ENCODE measurements around the gene SMG6.
A peak's percentile ranks its signal among the peaks of the same experiment; 100 is the strongest.

Gene SMG6

DNA sequence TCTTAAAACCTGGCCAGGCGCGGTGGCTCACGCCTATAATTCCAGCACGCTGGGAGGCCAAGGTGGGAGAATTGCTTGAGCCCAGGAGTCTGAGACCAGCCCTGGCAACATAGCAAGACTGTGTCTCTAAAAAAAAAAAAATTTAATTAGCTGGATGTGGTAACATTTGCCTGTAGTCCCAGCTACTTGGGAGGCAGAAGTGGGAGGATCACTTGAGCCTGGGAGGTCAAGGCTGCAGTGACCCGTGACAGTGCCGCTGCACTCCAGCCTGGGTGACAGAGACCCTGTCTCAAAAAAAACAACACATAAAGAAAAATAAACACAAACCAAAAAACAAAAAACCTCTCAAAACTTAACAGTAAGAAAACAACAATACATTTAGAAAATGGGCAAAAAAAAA is 106.3 kb downstream of the SMG6 start:
- DNase-seq: no peak

DNA sequence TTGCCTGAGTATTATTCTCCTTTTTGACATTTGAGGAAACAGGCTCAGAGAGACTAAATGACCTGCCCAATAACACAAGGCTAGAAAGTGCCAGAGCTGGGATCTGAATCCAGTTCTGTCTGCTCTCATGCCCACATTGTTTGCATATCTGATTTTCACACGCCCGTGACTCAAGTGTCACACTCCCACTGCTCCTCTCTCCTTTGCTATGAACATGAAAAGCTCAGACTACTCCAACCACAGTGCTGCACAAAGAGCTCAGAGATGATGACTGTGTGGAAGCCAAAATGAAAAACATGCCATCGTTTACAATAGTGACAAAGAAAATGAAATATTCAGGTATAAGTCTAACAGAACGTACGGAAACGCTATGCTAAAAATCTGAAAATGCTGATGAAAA is 107.9 kb downstream of the SMG6 start:
- no peak for DNase-seq

DNA sequence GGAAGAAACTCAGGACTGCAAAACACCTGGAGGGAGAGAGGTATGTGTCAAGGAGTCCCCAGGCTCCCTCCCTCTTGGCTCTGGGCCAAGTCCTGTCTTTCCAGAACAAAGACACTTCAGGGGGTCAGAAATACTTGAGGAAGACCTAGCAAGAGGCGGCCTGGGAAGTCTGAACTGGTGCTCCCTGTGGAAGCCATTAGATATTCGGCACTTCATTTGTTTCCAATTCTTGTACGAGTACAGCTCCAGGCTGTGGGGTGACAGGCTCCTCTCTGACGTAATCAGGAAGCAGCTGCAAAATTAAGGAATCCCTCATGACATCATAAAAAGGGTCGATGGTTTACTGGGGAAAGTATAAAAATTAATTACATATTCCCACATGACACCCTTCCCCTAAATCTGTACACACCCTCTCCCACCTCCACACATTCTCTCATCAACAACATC is 108.7 kb downstream of the SMG6 start:
- DNase-seq: no peak

DNA sequence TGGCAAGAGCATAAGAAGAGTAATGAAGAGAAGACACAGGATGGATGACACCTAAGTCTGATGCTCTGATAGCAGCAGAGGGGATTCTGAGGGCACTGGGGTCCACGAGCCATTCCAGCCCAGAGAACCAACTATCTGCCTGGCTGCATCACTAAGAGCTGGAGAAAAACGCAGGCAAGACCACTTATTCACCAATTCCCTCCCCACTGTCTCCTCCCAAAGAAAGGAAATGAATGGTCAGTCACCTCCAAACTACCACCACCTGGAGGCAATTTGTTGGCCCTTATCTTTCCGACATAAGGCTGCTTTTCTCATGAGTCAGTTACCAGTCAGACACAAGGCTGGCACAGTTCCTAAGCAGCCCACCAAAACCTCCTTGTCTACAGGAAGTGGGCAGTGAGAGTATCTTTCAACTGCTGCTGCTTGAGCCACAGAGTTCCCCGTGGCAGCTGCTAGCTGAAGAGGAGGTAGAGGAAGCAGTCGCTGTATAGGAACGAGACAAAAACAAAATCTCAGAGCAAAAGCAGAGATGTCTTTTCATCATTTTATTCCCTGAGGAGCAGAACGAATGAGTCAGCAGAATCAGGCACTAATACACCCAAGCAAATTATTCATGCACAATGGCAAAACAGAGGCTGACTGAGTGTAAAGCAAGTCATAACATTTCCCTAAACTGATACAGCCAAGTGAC is 111.1 kb downstream of the SMG6 start:
- DNase-seq: no peak

DNA sequence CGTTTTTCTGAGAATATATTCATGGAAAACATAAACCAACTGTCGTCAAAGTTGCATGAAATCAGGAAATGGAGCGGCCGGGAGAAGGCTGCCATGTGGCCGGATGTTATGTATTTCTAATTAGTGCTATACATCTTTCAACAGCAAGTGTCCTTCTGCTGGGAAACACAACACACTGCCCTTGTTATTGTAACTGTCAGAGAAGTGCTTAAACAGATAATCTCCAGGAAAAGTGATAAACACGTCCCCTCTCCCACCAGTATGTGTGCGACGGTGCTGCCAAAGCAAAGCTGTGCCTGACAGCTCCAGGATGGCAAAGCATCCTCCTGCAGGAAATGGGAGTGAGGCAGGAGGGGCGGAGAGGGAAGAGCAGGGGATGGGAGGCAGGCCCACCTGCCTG is 111.8 kb downstream of the SMG6 start:
- DNase-seq: no peak

DNA sequence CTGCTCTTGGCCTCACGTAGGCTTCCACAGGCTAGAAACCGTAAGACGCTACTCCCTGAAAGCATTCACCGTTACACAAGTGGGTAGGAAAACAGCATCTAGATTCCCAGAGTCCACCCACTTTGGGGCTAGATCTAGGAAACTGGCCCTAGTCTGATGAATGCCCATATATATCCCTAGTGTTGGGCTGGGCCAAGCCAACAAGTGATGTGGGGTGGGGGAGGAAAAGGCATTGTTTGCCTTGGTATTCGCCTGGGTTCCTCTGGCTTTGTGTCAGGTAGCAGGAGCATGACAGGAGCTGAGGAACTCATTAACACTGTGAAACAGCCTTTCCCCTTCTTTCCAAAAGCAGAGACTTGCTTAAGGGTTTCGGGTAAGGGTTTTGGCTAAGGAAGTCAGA is 112.4 kb downstream of the SMG6 start:
- no peak for DNase-seq

DNA sequence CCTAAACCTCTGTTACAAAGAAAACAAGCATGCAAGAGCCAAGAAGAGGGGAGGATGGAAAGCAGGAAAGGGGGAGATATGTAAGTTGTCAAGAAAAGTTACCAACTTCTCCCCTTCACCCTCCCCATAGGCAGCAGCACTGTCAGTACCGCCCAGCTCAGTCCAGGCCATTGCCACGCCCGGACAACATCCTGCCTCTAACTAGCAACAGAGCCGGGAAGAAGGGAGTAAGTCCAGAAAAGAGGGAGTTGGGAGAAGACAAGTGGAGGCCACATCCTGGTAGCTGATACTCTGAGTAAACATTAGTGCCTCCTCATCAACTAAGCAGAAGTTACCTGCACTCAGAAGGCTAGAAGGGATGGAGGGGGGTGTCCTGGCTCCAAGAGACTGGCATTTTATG is 113.6 kb downstream of the SMG6 start:
- DNase-seq: no peak

DNA sequence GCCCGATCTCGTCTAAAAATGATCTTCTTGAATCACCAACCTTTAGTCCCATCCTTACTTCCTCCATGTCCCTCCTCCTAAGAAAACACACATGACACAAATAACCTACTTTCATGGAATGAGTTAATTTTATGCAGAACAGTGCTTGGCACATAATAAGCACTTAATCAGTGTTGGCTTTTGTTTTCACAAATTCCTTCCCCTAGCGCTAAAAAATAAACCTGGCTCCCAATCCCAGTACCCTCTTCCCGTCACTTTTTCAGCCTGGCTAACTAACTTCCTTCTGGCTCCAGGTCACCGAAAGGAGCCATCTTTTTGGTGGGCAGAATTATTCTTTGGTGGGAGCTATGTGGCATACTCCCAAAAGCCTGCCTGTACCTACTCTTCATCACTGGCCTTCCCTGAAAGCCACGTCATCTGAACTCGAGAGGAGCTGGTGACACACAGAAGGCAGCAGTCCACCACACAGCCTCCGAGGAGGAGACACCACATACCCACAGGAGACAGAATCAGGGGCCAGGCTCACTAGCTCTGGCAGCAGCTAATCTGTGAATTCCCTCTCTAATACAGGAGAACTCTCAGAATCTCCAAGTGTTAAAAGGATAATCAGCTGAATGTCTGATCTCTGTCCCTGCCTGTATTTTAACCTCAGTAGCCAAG is 114.5 kb downstream of the SMG6 start:
- DNase-seq: no peak

DNA sequence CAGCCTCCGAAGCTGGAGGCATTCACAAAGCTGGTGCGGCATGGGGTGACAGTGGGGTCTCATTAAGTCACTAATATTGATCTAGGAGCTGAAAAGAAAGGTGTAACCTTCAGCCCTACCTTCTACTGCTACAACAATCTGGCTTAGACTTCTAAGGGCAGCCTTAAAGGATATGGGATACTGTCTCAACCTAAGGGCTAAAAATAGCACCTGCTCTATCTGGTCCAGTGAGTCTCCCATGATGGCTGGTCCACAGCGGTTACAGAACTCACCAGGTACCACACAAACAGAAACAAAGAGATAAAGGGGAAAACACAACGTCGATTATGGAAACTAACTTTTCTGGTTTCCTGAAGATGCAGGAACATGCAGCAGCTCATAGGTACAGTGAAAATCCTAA is 115.8 kb downstream of the SMG6 start:
- no peak for DNase-seq

DNA sequence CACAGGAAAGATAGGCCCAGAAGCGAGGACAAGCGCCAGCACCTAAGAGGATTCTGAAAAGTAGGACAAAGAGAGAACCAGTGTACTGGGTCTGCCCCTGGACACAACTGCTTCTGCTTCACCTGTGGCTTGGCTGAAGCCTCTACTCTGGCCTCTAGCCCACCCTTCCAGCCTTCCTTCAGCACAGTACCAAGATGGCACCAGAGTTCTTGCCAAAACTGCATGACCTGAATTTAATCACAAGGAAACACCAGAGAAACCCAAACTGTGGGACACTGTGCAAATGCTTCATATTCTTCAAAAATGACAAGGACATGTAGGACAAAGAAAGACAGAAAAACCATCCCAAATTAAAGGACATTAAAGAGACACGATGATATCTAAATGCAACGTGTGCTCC is 116.6 kb downstream of the SMG6 start:
- no peak for DNase-seq

DNA sequence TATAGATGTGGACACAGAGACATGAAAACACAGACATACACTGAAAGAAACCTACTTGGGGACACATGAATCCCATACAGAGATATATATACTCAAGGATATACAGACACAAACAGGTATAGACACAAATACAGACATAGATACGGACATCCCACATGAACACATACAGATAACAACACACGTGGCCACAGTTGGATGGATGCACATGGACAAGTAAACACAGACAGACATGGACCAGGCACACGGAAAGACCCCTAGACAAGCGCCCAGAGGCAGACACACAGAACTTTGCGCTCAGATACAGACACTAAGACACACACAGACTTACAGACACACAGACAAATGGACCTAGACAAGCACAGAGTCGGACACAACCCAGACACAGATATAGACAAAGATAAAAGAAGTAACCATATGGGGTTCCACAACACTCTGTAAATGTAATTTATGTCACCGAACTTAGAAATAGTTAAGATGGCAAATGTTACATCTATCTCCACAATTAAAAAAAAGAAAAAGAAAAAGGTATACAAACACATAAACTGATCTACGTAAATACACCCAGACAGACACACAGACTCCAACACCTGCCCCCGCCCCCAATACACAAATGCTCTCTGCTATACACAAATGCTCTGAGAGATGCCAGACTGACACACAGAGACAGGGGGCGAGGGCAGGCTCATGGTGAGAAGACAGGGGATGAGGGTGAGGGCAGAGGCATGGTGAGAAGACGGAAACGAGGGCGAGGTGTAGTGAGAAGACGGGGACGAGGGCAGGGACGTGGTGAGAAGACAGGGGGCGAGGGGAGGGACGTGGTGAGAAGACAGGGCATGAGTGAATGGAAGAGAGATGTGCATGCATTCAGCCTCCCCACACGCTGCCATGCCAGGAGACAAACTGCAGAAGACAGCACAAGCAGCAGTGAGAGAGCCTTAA is 118.3 kb downstream of the SMG6 start:
- DNase-seq: no peak

DNA sequence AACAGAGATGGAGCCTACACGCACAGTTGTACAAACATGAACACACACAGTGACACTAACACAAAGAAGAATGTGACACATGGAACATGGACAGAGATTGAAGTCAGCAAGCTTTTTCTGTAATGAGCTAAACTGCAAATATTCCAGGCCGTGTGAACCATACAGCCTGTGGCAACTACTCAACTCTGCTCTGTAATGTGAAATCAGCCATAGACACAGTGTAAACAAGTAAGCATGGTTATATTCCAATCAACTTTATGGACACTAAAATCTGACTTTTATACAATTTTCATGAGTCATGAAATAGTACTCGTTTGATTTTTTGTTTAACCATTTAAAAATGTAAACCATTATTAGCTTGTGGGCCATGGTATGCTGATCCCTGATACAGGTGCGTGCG is 120.2 kb downstream of the SMG6 start:
- DNase-seq: no peak

DNA sequence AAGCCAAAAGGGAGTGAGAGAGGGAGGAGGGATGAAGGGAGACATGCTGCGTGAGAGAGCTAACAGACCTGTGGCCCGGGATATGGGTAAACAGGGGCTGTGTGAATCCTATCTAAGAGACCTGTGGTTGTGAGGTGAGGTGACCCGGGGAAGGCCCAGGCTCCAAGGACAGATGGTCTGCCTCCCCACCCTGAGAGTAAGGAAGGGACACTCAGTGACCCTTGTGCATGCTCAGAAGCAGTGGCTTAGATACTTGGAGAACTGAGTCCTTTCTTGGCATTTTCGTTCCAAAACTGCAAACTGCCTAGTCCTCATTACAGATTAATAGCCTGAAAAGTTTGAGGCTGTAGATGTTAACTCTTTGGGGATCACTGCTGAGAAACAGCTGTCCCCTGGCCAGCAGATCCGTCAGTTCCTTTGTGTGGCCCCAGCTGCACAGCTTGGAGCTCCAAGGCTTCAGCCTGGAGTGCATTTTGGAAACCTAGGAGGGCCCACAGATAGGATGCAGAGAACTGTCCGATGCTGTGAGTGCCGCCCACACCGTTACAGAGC is 121.6 kb downstream of the SMG6 start:
- no peak for DNase-seq

DNA sequence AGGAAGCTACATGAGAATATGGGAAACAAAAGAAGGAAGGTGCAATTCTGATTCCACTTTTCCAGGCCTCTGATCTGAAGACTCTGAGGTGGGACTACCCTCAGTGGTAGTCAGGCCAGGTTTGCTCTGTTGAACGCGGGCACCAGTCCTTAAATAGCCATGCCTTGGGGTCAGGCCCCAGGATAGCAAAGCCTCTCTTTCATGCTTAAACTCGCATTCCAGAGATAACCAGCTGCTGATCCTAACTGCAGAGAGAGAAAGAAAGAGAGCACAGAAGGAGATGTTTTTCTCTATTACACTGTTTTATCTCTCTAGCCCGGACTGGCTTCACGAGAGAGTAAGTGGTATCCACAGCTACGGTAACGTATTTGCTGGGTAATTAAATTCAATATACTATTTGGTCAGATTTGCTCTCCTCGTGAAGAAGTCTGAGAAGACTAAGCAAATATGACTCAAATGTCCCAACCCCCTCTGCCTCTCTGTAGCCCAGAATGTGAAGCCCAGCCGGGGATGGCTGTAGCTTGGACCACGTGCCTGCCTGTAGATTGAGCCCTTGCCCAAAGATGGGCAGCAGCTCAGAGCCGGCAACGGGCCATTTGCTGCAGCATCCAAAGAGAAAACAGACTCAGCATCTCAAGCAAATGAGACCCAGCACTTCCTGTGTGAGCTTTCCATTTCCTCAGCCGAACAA is 122.2 kb downstream of the SMG6 start:
- no peak for DNase-seq

DNA sequence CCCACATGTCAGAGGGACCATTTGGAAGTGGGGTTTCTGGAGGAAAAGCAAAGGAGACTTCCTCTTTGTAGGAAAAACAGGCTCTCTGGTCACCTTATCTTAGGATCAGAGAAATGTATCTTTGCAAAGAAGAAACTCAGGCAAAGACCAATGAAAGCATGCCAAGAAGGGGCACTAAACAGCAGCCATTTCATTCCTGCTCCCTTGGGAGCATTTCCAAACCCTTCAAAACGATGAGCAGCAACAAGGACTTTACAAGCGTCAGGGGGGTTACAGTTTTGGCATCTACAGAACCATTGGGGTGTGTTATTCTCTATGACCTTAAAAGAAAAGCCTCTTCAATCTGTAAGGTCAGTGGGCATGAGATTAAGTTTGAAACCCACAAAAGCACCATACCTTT is 122.8 kb downstream of the SMG6 start:
- no peak for DNase-seq

DNA sequence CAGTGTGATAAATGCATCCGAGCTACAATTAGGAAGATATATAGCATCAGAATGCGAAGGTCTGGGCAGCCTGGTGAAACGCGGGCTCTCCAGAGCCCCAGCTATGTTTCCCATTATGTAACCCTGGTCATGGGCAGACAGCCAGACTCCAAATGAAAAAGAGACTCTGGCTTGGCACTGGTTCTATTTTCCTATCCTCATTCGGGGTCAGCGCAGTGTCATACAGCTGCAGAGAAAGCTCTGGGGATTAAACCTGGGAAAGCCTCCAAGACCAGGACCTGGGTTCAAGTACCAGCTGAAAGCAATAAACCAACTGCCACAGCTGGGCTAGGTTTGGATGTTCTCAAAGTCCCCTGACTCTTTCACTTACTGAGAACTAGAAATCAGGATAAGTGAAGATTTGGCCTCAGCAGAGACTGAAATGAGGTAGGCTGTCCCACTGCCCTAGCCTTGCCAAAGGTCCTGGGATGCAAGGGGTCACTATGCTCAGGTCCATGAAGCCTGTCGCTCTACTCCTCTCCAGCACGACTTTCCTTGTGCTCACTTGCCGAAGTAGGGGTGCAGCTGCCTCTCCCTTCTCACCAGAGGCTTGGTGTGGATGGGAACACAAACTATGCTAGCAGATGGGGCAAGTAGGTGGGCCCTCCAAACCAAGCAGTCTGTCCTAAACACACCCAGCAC is 123.8 kb downstream of the SMG6 start:
- DNase-seq: peak; percentile 92

DNA sequence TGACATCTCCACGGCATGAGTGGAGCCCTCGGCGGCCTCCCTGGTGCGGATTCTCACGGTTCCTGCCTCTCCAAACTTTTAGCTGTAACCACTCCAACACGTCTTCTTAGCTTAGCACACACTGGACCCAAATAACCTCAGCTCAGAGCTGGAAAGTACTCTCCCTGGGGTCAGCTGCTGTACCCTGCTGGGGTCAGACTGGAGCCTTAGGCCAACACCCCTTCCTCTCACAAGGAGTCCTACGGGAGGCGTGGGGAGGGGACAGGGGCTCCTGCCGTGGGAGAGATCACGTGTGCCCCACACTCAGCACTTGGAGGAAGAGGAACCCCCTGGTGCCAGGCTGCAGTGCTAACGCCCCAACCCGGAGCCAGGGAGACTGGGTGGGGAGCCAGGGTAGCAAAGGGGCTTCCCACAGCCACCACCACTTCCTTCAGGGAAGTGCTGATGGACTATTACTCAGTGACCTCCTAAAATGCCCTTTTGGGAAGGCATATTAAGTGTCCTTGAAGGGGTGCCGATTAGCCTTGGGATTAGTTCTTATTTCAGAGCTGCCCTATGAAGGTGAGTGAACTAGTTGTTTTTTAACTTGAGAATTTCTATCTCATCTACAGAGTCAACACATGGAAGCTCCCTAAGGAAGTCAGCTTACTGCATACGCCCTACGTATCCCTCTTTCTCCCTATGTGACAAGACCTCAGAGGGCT is 124.6 kb downstream of the SMG6 start:
- DNase-seq: no peak

DNA sequence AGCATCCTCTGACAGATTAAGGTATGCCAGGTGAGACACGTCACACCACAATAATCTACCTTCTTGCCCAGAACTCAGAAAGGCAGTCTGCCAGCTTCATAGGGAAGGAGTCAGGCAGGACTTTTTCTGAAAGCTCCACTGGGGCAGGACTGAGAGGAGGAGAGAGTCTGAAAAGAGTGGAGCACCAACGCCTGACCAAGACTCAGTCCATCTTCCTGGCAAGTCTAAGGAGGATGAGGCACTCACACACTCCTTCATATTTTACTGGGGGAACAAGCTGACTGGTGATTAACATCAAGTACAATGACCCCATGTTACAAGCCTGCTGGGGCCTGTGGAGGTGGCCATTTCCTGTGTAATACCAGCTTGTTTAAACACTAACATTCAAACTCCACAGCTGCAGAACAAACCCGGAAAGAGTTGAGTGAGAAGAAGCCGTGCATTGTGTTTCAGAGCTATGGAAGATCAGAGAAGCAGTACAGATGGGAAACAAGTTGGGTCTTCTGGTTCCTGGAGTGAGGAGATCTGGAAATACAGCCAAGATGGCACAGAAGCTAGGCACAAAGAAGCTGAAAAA is 126.3 kb downstream of the SMG6 start:
- no peak for DNase-seq

DNA sequence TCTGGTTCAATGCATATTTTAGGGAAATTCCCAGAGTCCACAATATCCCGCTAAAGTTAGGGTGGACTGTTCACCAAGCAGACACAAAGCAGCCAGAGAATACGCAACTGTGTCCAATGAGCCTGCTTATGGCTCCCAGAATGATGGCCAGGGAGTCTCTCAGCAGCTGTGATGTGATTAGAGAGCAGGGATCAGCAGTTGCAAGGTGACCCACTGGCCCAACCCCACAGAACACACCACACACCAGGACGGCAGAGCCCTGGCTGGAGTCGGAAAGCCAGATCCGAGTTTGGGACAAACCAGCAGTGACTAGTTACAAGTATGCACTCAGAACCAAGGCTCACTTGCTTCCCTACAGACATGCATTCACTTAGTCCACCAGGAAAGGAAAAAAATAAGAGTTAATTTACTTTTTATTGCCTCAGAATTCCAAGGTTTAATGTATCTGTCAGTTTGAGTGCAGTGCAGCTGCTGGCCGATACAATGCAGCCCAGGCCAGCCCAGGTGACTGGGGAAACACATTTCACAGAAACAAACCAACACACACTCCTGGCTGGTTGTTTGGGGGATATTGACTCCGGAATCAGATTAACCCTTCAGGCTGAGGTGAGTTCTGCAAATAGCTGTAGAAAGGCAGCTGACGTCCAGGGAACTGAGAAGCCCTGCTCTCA is 127.0 kb downstream of the SMG6 start:
- no peak for DNase-seq

DNA sequence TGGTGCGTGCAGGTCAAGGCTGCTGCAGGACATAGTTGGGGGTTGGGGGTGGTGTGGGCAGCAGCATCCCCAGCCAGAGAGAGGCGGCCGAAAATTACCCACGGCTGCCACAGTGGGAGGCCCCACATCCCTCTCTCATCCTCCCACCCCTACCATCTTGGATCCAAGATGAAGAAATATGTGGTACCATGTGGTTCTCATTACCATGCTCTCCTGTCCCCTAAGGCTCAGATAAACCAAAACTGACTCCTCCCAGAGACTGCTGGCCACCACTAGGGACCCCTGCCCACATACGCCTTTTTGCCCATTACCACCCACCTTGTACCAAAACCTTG is 128.3 kb downstream of the SMG6 start:
- DNase-seq: no peak
